Progenitor cell of endocrine pancreas (in vitro differentiated cells): ENCODE results near the gene ATCAY. TPM values are rescaled to one million over a fixed set of nuclear protein-coding genes. Genes with fewer than 3 reads are reported as not detected.

ENCODE experiments used
- DNase-seq: peaks from one replicate; pipeline ENCODE4 v3.0.0; 2021; ENCODE audit warnings: low spot score; ENCODE audit not compliant: unreplicated experiment
- H3K27ac Mint-ChIP-seq: 2 replicates; pipeline ENCODE4 v1.8.0; 2021; ENCODE audit warnings: mild to moderate bottlenecking, moderate library complexity, mixed read lengths
- H3K27me3 Mint-ChIP-seq: 2 replicates; pipeline ENCODE4 v1.8.0; 2021; ENCODE audit warnings: mixed read lengths
- H3K36me3 Mint-ChIP-seq: 2 replicates; pipeline ENCODE4 v1.8.0; 2022; ENCODE audit warnings: mixed read lengths; ENCODE audit not compliant: insufficient read depth
- H3K4me1 Mint-ChIP-seq: 2 replicates; pipeline ENCODE4 v1.8.0; 2021; ENCODE audit warnings: low read depth, mixed read lengths
- H3K4me3 Mint-ChIP-seq: 2 replicates; pipeline ENCODE4 v1.8.0; 2021; ENCODE audit warnings: low read depth, mild to moderate bottlenecking, moderate library complexity, mixed read lengths
- H3K9me3 Mint-ChIP-seq: 2 replicates; pipeline ENCODE4 v1.8.0; 2021; ENCODE audit warnings: low read depth, mixed read lengths
- total RNA-seq: library from RNA; stranded (reverse); gene quantifications from 2 replicates; pipeline ENCODE4 v1.2.1, GENCODE V29; 2021
- TF ChIP-seq, protein P1 (sequence below): fragments of 200-600 bp; sonication (generic); IDR thresholded peaks from one replicate; pipeline ENCODE4 v1.5.0; 2021; ENCODE audit warnings: antibody characterized with exemption, mild to moderate bottlenecking; ENCODE audit not compliant: unreplicated experiment

ATCAY gene
- total RNA-seq, 1 donor from 2014 or later, result 0.43 TPM

DNA sequence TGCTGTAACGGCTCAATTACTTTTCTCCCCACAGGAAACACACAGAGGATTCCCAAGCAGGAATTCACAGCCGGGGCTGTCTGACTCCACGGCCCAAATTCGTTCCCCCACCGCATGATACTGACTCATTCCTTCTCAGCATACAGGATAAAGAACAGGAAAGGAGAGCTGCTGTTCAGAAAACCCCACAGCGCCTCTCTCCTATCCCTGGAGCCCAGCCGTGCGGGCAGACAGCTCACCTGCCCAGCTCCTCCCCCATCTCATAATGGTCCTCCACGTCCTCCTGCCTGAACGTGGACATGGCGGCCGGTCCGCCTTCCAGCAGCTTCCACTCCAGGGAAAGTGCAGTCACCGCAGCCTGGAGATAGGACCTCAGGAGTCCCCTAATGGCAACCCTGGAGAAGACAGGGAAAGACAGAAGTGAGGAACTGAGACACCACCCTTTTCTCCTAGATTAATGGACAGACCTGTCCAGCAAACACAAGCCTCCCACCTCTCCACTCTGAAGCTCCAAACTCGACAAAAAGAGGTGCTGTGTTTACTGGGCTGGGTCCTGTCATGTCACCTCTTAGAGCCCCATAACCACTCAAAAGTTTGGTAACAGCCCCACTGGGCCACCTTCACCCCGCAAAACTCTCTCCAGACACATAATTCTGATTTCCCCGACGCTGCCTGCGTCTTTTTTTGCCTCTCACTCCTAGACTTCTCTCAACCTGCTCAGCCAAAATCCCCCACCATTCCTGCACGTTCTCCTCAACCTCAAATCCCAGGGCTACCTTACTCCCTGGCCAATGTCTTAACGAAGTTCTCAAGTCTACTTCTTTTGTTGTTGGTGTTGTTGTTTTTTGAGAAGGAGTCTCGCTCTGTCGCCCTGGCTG is 89.2 kb downstream of the ATCAY start:
- peak overlapping the region; percentile 99 for H3K27ac Mint-ChIP-seq
- DNase-seq, result peak; percentile 18
- peak overlapping the region; percentile 89 for H3K4me3 Mint-ChIP-seq
- no peaks in the 10 kb centered on the region for H3K9me3 Mint-ChIP-seq
- no peaks in the 10 kb centered on the region for H3K27me3 Mint-ChIP-seq
- TF ChIP-seq, protein P1, sequence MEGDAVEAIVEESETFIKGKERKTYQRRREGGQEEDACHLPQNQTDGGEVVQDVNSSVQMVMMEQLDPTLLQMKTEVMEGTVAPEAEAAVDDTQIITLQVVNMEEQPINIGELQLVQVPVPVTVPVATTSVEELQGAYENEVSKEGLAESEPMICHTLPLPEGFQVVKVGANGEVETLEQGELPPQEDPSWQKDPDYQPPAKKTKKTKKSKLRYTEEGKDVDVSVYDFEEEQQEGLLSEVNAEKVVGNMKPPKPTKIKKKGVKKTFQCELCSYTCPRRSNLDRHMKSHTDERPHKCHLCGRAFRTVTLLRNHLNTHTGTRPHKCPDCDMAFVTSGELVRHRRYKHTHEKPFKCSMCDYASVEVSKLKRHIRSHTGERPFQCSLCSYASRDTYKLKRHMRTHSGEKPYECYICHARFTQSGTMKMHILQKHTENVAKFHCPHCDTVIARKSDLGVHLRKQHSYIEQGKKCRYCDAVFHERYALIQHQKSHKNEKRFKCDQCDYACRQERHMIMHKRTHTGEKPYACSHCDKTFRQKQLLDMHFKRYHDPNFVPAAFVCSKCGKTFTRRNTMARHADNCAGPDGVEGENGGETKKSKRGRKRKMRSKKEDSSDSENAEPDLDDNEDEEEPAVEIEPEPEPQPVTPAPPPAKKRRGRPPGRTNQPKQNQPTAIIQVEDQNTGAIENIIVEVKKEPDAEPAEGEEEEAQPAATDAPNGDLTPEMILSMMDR, result peak; percentile 16
- peaks cover 17% of the 10 kb centered on the region for H3K36me3 Mint-ChIP-seq
- peaks cover 25% of the 10 kb centered on the region for H3K4me1 Mint-ChIP-seq

- DNase-seq, result peak; percentile 8
- Mint-ChIP-seq H3K9me3 (no peaks in the 10 kb centered on the region), H3K4me3 (peak overlapping the region; percentile 89), H3K27me3 (no peaks in the 10 kb centered on the region), H3K36me3 (peaks cover 16% of the 10 kb centered on the region), H3K27ac (peak overlapping the region; percentile 99), H3K4me1 (peaks cover 25% of the 10 kb centered on the region)
- TF ChIP-seq, protein P1, result no peak
Measured at GRCh38 chr19:3970313-3970807, 89.9 kb downstream of the ATCAY start.

DNA sequence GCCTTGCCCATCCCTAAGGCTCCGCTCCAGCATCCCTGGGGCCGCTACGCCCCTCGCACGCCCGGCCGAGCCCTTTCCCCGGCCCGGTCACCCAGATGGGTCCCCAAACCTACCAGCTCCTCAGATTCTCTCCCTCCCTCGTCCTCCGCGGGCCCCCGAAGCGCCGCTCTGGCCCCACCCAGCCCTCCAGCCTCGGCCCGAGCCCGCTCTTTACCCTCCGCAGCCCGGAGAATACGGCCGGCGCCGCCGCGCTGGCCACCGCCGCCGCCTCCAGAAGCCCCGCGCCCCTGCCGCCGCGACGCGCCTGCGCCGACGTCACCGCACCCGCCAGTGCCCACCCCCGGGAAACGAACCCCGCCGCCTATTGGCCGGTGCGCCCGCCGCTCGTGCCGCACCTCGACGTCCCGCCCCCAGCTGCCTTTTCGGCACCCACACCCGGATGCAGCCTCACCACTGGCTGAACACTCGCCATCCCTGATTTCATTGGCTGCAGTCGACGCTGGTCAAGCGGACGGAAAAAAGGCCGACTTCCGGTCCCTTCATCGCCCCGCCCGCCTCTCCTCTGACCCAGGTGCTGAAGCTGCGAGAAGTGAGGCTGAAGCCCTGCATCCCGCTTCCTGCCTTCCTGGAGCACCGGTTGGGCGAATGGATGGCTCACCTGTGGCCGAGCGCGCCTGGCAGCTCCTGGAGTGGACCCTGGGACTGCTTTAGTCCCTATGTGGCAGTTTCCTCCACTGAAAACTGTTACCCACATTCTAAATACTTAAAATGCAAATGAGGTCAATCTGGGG is 90.5 kb downstream of the ATCAY start, which contains the start of gene DAPK3:
Gene DAPK3 (minus strand): TSS at position 292 of the 791 bp plus-strand sequence. CDS start 1,364 bp downstream, outside the sequence.
- H3K36me3 Mint-ChIP-seq, result peaks cover 14% of the 10 kb centered on the region
- peak within 1 kb of the TSS; percentile 99 for H3K27ac Mint-ChIP-seq
- TF ChIP-seq, protein P1, result no peak
- H3K9me3 Mint-ChIP-seq, result no peaks in the 10 kb centered on the region
- no peaks in the 10 kb centered on the region for H3K27me3 Mint-ChIP-seq
- peaks cover 25% of the 10 kb centered on the region for H3K4me1 Mint-ChIP-seq
- peak; percentile 97 for DNase-seq
- peak within 1 kb of the TSS; percentile 89 for H3K4me3 Mint-ChIP-seq

DNA sequence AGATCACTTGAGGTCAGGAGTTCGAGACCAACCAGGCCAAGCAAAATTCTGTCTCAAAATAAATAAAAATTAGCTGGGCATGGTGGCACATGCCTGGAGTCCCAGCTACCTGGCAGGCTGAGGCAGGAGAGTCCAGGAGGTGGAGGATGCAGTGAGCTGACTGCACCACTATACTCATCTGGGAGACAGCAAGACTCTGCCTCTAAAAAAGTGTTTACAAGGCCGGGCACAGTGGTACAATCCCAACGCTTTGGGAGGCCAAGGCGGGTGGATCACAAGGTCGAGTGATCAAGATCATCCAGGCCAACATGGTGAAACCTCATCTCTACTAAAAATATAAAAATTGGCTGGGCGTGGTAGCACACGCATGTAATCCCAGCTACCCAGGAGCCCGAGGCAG is 94.7 kb downstream of the ATCAY start:
- Mint-ChIP-seq H3K4me1 (peaks cover 6% of the 10 kb centered on the region), H3K9me3 (no peaks in the 10 kb centered on the region), H3K27me3 (no peaks in the 10 kb centered on the region), H3K36me3 (peaks cover 10% of the 10 kb centered on the region), H3K27ac (no peak overlapping the region), H3K4me3 (no peak overlapping the region)
- TF ChIP-seq, protein P1, result no peak
- DNase-seq, result no peak

- no peak for DNase-seq
- TF ChIP-seq, protein P1, result no peak
- Mint-ChIP-seq H3K4me1 (peaks cover 3% of the 10 kb centered on the region), H3K27ac (peak overlapping the region; percentile 74), H3K9me3 (no peaks in the 10 kb centered on the region), H3K4me3 (no peak overlapping the region), H3K27me3 (no peaks in the 10 kb centered on the region), H3K36me3 (peaks cover 10% of the 10 kb centered on the region)
Measured at GRCh38 chr19:3975637-3976087, 95.2 kb downstream of the ATCAY start.
